CD4-positive, alpha-beta T cell treated with Interferon alpha-2 for 1 hour (primary cell): ENCODE data around the gene COL4A4.

Source experiments
- DNase-seq, 2 donors: peaks; one replicate each; pipeline ENCODE4 v3.0.0-alpha.2; 2020 to 2022

Gene COL4A4

DNA sequence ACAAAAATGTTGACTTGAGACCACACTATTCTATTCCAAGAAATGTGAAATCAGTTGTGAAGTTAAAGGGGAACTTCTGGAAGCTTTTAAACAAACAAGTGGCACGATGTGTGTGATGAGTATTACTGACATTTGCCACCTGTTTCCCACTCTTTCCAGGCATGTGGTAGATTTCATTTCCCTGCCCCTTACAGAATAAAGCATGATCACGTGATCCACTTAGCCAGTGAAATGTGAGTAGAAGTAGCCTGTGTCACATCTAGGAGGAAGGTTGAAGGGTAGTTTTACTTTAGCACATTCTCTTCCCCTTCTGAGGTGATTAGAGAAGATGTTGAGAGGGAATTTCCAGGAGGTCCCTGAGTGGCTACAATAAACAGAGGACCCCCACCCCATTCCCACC, 3.8 kb downstream of the COL4A4 start:
- no peak for DNase-seq

DNA sequence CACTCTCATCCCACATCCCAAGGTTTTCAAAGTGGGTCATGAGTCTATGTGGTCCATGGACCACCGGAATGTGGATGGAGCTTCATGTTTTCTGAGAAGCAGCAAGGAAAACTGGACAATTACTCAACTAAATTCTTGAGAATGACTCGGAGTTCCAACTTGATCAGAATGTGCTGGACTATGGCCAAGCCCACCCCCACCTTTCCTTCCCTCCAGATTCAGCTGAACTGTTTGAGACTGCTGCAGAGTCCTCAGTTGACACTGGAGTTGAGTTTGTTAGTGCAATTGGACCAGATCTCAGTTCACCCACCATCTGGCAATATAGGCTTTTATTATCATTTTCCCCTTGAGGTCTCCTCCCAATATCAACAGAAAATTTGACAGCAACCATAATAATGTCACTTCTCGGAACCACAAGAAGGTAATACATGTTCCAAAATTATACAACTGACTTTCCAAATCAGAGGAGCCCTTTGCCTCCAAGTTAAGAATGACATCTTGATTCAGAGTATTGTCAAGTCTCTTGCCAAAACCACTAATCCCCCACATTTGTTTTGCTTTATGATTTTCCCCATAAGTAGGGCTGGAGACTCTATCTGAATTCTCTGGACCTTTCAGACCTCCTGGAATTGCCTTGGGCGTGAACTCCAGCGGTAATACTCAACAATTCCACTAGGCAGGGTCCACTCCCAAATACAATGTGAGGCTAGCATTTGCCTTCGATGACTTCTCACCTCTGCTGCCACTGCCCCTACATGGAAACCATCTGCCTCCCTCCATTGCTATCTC, 8.8 kb downstream of the COL4A4 start:
- no peak for DNase-seq

DNA sequence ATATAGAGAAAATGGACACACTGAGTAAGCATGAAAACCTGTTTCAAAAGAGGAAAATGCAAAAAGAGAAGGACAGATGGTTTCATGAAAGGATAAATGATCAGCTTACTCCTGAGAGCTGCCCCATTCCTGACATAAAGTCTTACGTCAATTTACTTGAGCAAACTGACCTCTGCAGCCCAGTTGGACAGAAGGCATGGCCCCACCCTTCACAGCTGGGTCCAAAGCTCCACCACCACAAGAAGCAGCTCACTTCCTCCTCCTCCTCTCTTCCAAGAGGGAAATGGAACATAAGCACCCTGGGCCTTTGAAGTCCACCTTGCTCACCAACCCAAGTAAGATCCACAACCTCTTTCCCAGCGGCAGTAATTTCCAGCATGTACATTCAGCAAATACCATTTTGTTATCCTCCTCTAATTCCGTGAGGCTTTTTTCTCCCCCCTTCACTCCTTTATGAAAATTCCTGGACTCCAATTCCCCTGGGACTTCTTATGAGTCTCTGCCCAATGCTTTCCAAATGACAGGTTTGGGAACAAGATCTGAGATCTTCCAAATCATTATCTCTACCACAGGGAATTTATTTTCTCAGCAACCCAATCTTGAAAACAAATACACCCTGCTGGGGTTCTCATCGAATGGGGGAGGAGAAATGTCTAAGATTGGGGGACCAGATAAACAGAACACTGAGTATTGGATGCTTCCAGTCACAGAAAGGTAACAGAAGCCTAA, 10.1 kb downstream of the COL4A4 start:
- no peak for DNase-seq

DNA sequence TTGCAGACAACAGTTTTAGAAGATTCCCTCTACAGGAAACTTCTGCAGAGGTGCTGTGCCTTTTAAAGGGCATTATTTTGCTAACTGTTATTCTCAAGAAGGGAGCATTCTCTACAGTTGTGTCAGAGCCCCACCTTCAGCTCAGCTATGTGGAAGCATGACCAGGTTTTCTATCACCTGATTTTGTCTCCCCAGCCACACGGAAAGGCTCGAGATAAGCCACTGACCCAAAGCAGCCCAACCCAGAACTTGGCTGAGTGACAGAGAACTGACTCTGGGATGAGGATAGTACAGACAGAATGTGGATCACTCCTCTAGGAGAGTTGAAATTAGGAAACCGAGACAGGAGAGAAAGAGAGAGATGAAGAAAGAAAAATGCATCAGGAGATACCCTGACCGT, 10.7 kb downstream of the COL4A4 start:
- DNase-seq: no peak

DNA sequence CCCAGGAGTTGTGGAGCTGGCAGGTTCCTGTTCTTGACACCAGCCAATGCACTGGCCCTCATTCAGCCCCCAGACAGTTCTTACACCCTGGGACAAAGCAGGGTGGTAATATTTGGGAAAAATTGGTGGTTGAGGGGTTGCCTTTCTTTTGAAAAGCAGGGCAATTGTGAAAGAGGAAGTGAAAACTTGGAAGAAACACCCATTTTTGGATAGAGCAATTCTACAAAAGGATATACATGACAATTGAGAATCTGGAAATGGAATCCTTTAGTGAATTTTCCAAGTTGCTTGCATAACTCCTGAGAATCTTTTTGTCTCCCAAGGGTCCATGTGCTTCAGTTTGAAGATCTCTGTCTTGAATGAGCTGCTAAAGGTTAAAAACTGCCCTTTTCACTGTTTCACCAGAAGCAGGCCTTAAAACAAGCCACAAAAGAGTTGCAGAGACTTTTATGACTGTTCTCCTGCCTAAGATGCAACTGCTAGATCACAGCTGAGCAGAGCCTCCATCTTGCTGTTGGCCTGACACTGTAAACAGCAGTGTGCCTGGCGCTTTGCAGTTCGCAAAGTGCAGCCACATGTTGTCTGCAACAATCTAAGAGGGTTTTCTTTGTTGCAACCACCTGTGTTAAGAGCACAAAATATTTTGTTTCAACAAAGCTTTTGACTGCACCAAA, 11.8 kb downstream of the COL4A4 start:
- DNase-seq: no peak

DNA sequence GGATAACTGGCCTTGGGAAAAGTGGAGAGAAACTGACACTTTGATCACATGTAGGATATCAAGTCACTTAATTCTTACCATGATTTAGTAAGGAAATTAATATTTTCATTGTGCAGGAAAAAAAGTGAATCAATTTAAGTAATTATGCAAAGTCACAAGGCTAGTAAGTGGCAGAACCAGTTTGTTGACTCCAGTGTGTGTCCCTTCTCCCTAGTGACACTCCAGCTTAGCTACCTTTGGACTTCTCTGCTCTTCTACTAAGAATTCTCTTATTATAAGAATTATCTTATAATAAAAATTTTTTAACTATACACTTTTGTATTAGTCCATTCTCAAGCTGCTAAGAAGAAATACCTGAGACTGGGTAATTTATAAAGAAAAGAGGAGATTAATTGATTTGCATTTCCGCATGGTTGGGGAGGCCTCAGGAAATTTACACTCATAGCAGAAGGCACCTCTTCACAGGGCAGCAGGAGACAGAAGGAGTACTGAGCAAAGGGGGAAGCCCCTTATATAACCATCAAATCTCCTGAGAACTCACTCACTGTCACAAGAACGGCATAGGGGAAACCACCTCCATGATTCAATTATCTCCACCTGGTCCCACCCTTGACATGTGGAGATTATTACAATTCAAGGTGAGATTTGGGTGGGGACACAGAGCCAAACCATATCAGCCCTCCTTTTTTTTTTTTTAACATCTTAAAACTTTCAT, 13.6 kb downstream of the COL4A4 start:
- no peak for DNase-seq

DNA sequence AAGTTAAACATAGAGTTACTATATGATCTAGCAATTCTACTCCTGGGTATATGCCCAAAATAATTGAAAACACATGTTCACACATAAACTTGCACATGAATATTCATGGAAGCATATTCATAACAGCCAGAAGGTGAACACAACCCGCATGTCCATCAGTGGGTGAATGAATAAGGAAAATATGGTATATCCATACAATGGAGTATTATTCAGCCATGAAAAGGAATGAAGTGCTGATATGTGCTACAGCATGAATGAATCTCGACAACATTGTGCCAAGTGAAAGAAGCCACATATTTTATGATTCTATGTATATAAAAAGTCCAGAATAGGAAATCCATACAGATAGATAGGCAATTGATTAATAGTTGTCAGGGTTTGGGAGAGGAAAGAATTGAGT, 15.9 kb downstream of the COL4A4 start:
- no peak for DNase-seq

DNA sequence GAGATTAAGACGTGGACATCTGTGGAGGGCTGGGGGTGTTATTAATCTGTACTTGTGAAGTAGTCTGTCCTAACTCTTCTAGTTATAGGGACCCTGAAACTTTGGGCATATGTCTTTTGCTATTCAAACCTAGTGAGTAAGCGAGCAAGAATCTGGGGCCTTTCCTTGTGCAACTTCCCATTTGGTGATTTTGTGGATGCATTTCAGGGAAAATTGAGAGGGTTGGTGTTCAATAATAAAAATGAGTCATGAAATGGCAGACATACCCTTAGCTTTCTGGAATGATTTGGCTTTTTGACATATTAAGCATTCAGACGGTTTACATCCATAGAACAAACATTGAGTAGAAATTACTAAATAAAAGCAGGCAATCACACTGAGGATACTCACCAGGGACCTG, 17.0 kb downstream of the COL4A4 start:
- no peak for DNase-seq

DNA sequence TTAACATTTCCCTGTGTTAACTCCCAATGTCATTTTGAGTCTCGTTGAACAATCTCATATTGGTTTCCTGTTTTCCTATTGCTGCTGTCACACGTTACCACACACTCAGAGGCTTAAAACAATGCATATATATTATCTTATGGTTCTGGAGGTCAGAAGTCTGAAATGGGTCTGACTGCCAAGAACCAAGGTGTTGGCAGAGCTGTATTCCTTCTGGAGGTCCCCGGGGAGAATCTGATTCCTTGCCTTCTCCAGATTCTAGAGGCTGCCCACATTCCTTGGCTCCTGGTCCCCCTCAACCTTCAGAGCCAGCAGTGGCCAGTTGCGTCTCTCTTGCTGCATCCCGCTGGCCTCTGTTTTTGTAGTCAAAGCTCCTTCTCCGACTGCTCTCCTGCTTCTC, 17.5 kb downstream of the COL4A4 start:
- DNase-seq: no peak

DNA sequence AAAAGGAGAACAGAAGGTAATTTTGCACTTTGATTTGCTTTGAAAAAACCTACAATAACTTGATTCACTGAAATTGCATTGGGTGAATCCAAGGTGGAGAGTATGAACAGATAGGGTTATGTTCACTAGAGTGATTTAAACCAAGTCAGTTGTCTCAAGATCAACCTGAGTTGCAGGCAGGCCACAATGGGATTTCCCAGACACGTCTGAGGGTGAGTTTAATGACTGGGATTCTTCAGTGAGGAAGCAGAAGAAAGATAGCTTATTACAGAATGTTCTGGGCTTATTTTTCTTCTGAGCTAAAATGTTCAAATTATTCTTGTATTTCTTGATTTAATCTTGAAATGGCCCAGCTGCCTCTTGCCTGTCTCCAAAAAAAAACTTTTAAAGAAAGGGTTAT, 20.1 kb downstream of the COL4A4 start:
- DNase-seq: no peak

DNA sequence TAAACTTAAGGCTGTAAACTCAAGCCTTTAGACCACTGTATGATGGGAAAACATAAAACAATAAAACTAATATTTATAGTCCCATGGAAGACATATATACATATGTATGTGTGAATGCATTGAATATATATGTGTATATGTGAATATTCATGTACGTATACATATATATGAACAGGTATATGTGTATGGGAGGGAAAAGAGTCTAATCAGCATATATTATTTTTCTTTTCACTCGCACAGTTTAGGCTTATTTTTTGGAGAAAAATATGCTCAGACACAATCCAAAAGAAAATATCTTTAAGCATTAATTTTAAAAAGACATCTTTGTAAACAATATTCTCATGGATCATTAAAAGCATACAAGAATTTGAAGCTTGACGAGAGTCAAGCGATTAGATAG, 22.7 kb downstream of the COL4A4 start:
- DNase-seq: no peak

DNA sequence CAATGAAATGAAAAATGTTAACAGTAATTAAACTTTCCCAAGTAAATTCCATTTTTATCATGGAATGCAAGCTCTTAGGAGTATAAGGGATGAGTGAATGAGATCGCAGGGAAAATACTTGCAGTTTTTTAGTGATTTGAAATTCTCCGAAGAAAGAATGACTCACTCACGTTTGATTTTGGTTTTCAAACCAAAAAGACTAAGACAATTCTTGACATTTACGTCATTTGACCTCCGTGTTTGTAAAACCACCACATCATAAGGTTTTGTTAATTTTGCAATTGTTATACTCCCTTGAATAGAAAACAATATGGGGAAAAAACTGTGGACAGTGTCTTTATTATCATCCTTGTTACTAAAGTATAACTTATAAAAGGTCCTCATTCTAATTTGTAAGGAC, 29.4 kb downstream of the COL4A4 start:
- DNase-seq: no peak

DNA sequence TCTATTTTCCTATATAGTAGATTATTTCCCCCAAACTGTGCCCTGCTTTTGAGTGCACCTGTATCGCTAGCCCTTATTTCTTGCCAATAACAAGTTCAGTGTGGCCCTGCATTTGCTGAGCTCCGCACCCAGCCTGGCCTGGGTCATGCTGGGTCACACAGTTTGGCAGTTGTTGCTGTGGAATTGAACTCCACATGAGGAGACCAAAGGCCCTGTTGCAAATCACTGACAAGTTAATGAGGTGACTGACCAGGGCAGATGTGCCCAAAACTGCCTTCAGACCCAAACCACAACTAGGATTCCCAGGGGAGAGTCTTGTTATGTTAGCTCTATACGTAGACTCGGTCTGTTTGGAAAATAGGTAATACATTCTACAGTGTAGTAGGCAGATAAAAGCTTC, 31.0 kb downstream of the COL4A4 start:
- no peak for DNase-seq

DNA sequence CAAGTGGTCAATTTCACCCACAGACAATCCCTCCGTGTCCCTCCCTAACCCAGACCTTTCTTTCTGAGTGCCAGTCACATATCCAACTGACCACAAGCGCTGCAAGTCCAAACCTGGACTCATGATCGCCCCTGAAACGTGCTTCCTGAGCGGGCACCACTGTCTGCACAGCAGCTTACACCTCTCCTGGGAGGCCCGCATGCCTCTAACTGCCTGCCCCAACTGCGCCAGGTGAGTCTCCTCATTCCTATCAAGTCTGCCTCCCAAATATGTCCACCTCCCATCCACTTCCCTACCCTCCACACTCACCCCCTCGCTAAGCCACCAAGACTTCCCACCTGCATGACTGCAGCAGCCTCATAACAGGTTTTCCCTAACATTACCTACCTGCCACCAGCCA, 33.4 kb downstream of the COL4A4 start:
- DNase-seq: no peak

DNA sequence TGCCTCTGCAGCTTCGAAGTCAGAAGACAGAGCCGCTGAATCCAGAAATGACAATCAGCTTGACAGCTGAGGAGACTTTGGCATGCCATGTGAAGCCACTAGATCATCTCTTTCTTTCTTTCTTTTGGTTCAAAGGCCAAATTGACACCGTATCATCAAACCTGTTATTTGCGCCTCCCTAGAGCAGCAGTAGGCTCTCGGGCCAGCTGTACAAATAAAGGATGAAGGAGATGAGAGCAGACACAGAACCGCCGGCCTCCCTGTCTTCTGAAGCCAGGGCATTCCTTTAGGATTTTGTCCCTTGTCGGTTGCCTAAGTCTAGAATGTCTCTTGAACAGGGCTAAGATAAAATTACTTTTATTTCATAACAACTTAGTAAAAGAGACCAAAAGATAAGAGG, 36.8 kb downstream of the COL4A4 start:
- no peak for DNase-seq

DNA sequence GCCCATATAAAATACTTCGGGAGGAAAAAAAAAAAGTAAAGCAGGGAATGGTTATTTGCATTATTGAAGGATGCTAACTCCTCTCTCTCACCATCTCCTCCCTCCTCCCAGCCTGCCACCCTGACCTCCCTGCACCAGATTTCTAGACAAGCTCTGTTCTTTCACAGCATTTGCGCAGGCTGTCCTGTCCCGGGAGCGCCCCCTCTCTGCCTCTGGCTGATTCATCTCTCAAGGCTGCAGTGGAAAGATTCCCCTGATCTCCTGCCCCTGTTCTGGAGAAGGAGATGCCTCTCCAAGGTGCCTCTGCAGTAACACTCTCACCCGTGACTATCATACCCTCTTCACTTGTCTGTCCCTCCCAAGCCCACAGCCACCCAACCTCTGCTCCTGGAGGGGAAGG, 38.5 kb downstream of the COL4A4 start:
- no peak for DNase-seq

DNA sequence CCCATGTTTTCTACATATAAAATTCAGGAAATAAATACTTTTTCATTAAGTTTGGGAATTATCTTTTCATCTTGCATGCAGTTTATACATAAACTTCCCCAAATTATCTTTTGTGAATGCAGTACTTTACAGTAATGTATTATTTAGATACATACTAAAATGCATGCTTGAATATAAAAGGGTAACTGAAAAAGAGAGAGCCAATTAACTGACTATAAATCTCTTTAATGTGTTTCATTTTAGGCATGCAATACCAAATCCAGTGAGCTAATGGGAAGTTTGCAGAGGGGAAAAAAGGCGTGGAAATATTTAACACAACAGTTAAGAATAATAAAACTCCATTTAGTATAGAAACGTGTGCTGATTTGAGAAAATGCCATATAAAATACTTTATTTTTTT, 39.2 kb downstream of the COL4A4 start:
- no peak for DNase-seq

DNA sequence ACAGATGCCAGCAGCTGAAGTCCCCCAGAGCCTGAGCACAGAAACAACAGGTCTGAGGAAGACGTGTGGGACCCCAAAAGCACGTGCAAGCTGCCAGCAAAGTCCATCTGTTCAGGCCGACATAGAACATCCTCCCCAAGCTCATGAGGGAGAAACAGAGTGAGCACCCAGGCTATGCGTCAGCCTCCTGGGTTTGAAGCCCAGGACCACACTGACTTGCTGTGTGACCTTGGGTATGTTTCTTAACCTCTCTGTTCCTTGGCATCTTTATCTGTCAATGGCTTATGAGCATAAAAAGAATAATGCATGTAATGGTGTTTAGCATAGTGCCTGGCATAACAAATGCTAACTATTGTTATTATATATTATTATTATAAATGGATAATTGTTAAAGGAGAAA, 40.3 kb downstream of the COL4A4 start:
- no peak for DNase-seq

DNA sequence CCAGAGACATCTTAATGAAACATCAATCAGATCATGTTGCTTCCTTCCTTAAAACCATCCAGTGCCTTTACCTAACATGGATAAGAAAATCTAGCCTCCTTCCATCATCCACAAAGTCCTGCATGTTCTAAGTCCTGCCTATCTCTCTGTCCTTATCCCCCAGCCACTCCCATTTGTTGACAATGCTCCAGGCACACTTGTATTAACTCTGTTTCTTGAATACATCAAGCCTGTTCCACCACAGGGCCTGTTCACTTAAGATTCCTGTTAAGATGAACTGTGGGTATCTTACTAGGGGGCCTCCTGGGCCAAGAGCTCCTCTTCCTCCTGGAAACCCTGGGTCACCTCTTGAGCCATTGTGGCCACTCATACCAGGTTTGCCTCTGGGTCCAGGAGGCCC, 45.7 kb downstream of the COL4A4 start:
- DNase-seq: no peak

DNA sequence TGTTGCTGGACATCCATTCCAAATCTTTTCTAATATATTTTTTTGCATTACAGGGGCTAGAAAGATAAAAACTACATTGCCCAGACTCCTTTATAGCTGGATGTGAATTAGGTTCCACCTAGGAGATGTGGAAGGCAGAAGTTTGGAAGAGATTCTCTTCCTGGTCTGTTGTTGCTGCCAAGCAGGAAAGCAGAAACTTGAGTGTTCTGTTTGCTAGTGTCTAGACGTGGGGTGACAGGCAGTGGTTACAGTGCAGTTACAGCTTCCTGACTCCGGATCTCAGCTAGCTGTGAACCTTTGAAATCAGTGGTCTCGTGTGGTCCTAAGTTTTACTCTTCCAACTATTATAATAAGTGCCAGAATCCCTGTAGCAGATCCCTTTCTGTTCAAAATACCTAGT, 46.2 kb downstream of the COL4A4 start:
- no peak for DNase-seq

DNA sequence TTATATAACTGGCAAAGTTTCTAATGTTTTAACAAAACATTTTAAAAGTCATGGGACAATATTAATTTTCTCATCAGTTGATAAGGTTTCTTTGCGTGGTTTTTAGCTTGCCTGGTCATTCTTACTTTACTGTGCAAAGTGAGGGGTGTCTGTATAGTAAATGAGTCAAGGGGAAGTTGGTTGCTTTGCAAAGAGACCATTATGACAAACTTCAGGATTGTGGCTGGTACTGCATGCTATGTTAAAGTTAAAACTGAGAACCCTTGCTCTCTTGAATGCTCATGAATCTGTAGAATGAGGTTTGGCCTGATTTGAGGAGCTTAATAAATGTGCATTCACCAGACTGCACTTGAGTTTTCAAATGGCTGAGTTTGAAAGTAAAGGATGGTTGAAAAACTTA, 47.0 kb downstream of the COL4A4 start:
- no peak for DNase-seq

DNA sequence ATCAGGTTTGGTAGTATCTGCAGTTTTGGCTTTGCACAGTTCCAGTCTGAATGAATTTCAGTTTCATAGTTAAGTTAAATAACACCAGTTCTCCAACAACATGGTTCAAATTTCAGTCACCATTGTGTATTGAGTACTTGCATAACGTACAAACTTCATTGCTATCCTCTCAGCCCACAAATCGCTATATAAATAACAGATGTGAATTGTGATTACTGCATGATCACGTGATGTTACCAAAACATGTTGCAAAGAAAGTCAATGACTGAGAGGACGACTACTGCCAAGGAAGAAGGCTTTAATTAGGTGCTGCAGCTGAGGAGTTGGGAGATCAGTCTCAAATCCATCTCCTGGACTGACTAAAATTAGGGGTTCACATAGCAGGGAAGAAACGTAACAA, 48.2 kb downstream of the COL4A4 start:
- no peak for DNase-seq
